Activated CD8-positive, alpha-beta memory T cell treated with anti-CD3 and anti-CD28 coated beads, Interleukin-2, amount 50 U/mL, for 1 hour (primary cell): Measurements from ENCODE around the gene SLC12A5.

ENCODE experiments used
- DNase-seq: peaks from one replicate; pipeline ENCODE4 v3.0.0-alpha.2; 2020; ENCODE audit errors: extremely low read depth

The SLC12A5 gene

DNA sequence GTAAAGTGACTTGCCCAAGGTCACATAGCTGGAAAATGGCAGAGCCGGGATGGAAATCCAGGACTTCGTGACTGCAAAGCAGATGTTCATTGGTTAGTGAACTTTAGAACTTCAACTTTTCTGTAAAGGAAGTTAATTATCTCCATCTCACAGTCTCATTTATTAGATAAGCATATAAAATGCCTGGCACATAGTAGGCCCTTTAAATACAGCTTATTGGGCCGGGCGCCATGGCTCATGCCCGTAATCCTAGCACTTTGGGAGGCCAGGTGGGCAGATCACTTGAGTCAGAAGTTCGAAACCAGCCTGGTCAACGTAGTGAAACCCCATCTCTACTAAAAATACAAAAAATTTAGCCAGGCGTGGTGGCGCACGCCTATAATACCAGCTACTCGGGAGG lies 22.1 kb upstream of the SLC12A5 start:
- DNase-seq = no peak

- DNase-seq = no peak
Observed at GRCh38 chr20:46007671-46008070, 21.3 kb upstream of the SLC12A5 start.

DNA sequence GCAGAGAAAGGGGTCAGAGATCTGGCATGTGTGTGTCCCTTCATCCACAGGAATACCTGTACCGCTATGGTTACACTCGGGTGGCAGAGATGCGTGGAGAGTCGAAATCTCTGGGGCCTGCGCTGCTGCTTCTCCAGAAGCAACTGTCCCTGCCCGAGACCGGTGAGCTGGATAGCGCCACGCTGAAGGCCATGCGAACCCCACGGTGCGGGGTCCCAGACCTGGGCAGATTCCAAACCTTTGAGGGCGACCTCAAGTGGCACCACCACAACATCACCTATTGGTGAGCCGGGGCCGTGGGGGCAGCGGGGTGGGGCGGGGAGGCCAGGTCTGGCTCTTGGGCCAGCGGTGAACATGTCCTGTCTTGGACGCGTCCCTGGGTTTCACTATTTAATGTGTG lies 19.2 kb upstream of the SLC12A5 start:
- DNase-seq = no peak

DNA sequence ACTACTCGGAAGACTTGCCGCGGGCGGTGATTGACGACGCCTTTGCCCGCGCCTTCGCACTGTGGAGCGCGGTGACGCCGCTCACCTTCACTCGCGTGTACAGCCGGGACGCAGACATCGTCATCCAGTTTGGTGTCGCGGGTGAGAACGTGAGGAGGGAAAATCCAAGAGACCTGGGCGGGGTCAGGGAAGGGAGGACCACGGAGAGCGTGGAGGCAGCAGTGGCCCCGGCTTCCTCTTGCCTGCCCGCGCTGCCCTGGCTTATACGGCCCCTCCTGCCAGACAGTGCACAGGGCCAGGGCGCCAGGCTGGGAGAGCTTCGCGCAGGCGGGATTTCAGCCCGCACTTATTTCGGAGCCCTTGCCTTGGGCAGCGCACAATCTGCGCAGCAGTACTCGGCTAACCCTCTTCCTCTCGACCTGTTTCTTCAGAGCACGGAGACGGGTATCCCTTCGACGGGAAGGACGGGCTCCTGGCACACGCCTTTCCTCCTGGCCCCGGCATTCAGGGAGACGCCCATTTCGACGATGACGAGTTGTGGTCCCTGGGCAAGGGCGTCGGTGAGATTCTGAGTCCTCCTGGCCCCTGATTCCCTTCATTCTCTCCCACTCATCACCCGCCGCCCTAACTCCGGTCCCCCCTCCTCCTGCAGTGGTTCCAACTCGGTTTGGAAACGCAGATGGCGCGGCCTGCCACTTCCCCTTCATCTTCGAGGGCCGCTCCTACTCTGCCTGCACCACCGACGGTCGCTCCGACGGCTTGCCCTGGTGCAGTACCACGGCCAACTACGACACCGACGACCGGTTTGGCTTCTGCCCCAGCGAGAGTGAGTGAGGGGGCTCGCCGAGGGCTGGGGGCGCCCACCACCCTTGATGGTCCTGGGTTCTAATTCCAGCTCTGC lies 18.3 kb upstream of the SLC12A5 start:
- DNase-seq = no peak

DNA sequence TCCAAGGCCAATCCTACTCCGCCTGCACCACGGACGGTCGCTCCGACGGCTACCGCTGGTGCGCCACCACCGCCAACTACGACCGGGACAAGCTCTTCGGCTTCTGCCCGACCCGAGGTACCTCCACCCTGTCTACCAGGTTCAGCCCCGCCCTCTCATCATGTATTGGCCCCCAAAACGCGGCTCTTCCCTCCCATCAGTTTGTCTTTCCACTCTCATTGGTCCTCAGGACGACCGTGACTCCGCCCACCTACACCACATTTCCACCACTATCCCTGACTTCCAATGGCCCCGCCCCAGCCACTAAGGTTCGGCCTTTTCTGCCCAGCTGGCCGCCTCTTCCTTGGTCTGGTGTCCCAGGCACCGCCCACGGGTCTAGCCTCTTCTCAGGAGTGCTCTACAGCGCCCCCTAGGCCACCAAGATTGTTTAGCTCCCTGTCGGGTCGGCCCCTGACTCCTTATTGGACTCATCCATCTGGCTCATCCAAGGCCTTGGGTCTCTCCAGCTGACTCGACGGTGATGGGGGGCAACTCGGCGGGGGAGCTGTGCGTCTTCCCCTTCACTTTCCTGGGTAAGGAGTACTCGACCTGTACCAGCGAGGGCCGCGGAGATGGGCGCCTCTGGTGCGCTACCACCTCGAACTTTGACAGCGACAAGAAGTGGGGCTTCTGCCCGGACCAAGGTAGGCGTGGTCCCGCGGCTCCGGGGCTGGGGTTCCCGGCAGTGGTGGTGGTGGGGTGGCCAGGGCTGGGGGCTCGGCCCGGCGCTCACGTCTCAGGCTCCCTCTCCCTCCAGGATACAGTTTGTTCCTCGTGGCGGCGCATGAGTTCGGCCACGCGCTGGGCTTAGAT lies 17.2 kb upstream of the SLC12A5 start:
- DNase-seq = no peak

- no peak for DNase-seq
Observed at GRCh38 chr20:46012921-46013320, 16.1 kb upstream of the SLC12A5 start.

DNA sequence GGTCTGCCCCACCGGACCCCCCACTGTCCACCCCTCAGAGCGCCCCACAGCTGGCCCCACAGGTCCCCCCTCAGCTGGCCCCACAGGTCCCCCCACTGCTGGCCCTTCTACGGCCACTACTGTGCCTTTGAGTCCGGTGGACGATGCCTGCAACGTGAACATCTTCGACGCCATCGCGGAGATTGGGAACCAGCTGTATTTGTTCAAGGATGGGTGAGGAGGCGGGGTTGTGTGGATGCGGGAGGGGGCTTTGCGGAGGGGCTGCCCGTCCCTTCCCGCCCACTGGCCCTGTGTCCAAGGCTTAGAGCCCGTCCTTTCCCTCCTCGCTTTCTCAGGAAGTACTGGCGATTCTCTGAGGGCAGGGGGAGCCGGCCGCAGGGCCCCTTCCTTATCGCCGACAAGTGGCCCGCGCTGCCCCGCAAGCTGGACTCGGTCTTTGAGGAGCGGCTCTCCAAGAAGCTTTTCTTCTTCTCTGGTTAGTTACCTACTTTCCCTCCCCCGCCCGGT lies 15.6 kb upstream of the SLC12A5 start:
- DNase-seq = no peak

DNA sequence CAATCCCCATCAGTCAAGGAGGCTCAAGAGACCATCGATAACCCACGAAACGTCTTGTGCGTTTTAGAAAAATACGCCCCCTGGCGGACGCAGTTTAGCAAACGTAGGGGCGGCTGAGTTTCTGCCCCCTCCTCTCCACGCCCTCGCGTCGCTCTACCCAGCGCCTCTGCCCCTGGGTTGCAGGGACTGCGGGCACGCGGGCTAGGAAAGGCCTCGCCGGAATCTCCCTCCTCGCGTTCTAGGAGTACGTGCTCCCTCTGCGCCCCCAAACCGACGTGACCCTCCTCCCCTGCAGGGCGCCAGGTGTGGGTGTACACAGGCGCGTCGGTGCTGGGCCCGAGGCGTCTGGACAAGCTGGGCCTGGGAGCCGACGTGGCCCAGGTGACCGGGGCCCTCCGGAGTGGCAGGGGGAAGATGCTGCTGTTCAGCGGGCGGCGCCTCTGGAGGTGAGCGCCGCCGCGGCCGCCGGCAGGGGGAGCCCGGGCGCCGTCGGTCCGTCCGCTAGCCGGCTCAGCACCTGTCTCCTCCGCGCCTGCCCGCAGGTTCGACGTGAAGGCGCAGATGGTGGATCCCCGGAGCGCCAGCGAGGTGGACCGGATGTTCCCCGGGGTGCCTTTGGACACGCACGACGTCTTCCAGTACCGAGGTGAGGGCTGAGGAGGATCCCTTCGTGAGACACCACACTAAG lies 15.0 kb upstream of the SLC12A5 start:
- no peak for DNase-seq

DNA sequence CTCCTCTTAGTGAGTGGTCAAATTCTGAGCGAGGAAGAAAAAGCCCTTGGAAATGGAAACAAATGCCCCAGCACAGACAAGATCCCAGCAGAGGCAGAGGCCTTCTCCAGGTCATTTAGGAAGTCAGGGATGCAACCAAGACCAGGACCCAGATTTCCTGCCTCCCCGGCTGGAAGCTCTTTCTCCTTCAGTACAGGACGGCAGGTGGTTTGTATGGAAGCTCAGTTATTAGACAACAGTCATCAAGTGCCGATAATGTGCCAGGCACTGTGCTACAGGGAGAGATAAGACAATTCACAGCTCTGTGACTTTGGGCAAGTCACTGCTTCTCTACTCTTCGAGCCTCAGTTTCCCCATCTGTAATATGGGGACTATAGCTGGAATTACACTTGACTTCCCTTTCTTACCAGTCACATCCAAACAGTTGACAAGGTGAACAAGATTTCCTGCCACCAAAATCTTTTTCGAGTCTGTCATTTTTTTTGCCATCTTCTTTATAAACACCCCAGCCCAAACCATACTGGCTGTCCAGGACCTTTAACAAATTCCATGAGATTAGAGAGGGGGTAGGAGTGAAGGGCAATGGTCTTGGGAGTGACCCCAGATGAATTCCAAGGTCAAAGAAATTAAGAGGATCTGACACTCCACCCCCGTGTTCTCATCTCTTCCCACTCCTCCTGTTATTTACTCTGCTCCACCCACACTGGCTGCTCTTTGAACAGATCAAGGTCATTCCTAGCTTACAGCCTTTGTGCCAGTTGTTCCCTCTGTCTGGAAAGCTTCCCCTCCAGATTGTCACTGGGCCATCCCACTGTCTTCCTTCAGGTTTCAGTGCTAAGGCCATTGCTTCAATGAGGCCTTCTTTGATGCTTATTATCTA lies 14.3 kb upstream of the SLC12A5 start:
- DNase-seq = no peak

DNA sequence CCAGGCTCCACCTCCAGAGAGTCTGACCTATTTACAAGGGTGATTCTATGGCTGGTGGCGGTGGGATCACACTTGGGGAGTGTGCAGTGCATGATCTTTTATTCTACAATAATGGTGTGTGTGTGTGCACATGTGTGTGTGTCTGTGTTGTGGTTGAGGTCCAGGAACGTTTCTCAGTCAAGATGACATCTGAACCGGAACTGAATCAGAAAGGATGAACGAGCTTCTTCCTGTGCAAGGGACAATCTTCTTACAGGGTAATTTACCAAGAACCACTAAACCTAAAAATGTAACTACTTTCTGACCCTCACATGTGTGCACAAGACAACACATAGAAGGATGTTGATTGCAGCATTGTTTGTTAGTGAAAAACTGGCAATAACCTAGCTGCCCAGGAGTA lies 11.7 kb upstream of the SLC12A5 start:
- DNase-seq = no peak

GRCh38 chr20:46018112-46018511 lies 10.9 kb upstream of the SLC12A5 start:
- DNase-seq = no peak

DNA sequence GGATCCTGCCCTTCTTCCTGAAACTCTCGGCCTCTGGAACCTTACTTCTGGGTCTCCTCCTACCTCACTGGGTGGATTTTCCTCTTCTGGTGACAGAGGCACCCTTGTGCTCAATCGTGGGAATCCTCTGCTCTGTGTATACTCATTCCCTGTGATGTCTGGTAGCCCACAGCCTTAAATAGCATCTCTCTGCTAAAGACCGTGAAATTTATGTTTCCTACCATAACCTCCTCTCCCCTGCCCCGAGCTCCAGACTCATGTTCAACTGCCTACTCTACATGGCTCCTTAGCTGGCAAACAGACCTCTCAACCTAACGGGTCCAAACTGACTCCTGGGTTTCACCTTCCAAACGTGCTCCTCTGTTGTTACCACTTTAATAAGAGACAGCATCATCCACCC lies 10.4 kb upstream of the SLC12A5 start:
- DNase-seq = no peak

GRCh38 chr20:46020555-46020954 lies 8.5 kb upstream of the SLC12A5 start:
- DNase-seq = no peak

- DNase-seq = no peak
Observed at GRCh38 chr20:46021361-46022359, 7.4 kb upstream of the SLC12A5 start.

DNA sequence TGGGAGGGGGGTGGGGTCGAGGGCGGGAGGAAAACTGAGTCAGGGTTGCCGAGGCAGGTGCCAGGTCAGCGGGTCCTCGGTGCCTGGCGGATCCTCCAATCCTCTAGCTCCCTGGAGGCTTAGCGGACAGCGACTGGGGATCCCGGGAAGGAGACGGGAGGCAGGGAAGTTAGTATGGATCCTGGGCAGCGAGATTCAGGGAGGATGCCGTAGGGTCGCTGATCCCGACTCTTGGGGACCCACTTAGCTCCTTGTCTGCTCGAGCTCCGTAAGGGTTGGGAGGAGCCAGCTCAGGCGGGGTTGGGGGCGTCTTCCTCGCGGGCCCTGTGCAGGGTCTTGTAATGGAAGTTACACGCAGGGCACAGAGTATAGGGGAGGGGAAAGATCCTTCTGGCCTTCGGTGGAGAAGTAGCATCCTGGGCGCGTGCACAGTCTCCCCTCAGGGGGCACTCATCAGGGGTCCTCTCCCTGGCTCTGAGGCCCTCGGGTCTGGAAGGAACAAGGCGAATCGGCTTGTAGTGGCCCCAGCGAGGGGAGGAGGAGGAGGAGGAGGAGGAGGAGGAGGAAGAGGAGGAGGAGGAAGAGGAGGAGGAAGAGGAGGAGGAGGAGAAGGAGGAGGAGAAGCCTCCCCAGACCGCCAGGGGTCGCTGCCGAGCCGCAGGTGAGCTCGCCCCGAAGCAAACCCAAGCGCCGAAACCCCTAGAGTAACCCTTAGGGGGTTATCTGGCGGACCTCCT lies 6.4 kb upstream of the SLC12A5 start:
- no peak for DNase-seq

DNA sequence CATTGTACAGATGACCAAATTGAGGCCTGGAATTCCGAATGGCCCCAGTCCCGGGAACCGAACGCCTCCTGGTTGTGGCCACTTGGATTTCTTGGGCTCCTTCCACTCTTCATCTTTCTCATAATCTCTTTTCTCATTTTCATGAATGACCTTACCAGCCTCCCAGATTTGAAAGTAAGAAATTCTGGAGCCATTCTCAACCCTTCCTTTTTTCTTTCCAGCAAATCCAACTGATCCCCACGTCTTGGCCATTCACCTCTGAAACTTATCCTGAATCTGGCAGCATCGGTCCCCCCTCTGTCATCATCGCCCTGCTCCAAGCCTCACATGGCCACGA lies 5.9 kb upstream of the SLC12A5 start:
- no peak for DNase-seq

GRCh38 chr20:46023999-46024398 lies 5.0 kb upstream of the SLC12A5 start:
- DNase-seq = no peak

GRCh38 chr20:46025376-46025783 lies 3.6 kb upstream of the SLC12A5 start:
- no peak for DNase-seq

GRCh38 chr20:46027245-46027853 lies 1.7 kb upstream of the SLC12A5 start:
- DNase-seq = no peak
